ENCODE results near the gene PTPRE. TPM values are rescaled to one million over a fixed set of nuclear protein-coding genes. Genes with fewer than 3 reads are reported as not detected.

Gene PTPRE
- total RNA-seq, 1 donor from 2014 or later = 0.21 TPM

DNA sequence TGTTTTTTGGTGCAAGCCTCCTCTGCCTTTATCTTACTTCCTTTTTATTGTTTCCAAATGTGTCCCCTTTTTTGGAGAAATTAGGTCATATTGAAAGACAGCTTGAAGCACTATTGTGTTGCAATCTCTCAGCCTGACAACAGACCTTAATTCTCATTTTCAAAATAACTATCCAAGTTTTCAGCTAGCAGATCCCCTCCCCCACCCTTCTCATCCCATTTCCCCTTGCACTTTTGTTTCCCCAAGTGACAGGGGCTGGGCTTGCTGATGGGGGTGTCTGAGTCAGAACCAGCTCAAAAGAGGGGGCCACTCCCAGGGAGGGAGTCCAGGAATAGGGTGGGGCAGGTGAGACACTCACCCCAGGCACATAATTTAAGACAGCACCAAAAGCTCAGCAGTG lies 144.0 kb downstream of the PTPRE start:
- no peaks in the 10 kb centered on the region for H3K4me1 ChIP-seq
- H3K36me3 Mint-ChIP-seq = no peaks in the 10 kb centered on the region
- H3K36me3 ChIP-seq = no peaks in the 10 kb centered on the region
- H3K27ac Mint-ChIP-seq = no peak overlapping the region
- H3K4me2 ChIP-seq = no peak overlapping the region
- no peak overlapping the region for H3K9ac ChIP-seq
- H2AFZ ChIP-seq (replicated peaks) = no peak overlapping the region
- H3K4me3 Mint-ChIP-seq = no peak overlapping the region
- no peaks in the 10 kb centered on the region for H3K4me1 Mint-ChIP-seq
- H3K9me3 Mint-ChIP-seq = no peaks in the 10 kb centered on the region
- H3K4me3 ChIP-seq = no peak overlapping the region
- no peaks in the 10 kb centered on the region for H3K27me3 ChIP-seq
- no peaks in the 10 kb centered on the region for H3K9me3 ChIP-seq (ENCODE audit: low read depth)
- no peak overlapping the region for H3K27ac ChIP-seq
- TF ChIP-seq EZH2phosphoT487 (IDR thresholded peaks at IDR 0.05) = no peak
- no peak for TF ChIP-seq EZH2 (IDR thresholded peaks at IDR 0.05)
- TF ChIP-seq, protein P1, sequence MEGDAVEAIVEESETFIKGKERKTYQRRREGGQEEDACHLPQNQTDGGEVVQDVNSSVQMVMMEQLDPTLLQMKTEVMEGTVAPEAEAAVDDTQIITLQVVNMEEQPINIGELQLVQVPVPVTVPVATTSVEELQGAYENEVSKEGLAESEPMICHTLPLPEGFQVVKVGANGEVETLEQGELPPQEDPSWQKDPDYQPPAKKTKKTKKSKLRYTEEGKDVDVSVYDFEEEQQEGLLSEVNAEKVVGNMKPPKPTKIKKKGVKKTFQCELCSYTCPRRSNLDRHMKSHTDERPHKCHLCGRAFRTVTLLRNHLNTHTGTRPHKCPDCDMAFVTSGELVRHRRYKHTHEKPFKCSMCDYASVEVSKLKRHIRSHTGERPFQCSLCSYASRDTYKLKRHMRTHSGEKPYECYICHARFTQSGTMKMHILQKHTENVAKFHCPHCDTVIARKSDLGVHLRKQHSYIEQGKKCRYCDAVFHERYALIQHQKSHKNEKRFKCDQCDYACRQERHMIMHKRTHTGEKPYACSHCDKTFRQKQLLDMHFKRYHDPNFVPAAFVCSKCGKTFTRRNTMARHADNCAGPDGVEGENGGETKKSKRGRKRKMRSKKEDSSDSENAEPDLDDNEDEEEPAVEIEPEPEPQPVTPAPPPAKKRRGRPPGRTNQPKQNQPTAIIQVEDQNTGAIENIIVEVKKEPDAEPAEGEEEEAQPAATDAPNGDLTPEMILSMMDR (IDR thresholded peaks at IDR 0.05) = no peak
- H3K79me2 ChIP-seq (ENCODE audit: low read depth) = no peaks in the 10 kb centered on the region
- H4K20me1 ChIP-seq (ENCODE audit: low read depth) = no peaks in the 10 kb centered on the region
- DNase-seq (ENCODE audit: low spot score) = no peak
- no peaks in the 10 kb centered on the region for H3K27me3 Mint-ChIP-seq (ENCODE audit: insufficient read depth, low read depth)
- no peaks in the 10 kb centered on the region for H3F3A ChIP-seq (ENCODE audit: low read depth)

DNA sequence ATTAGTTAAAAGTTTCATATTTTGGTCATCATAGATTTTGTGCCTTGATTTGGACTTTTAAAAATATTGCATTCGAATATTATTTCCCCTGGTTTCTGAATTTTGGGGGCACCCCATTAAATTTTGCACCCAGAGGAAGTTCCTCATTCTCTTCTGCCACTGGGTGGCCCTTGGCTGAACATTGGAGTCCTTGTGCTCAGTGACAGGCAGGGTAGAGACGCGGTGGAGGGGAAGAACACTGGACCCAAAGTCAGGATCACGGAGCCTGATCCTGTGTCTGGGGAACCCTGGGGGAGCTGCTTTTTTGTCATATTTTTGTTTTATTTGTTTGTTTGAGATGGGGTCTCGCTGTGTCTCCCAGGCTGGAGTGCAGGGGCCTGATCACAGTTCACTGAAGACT lies 144.6 kb downstream of the PTPRE start:
- H3F3A ChIP-seq (ENCODE audit: low read depth) = no peaks in the 10 kb centered on the region
- no peak overlapping the region for H3K27ac Mint-ChIP-seq
- no peaks in the 10 kb centered on the region for H4K20me1 ChIP-seq (ENCODE audit: low read depth)
- no peak overlapping the region for H3K9ac ChIP-seq
- DNase-seq (ENCODE audit: low spot score) = no peak
- H3K9me3 ChIP-seq (ENCODE audit: low read depth) = no peaks in the 10 kb centered on the region
- H3K9me3 Mint-ChIP-seq = no peaks in the 10 kb centered on the region
- H3K27me3 Mint-ChIP-seq (ENCODE audit: insufficient read depth, low read depth) = no peaks in the 10 kb centered on the region
- no peak overlapping the region for H3K4me3 Mint-ChIP-seq
- no peak for TF ChIP-seq EZH2phosphoT487 (IDR thresholded peaks at IDR 0.05)
- TF ChIP-seq EZH2 (IDR thresholded peaks at IDR 0.05) = no peak
- TF ChIP-seq, protein P1 (IDR thresholded peaks at IDR 0.05) = no peak
- no peak overlapping the region for H3K27ac ChIP-seq
- H3K27me3 ChIP-seq = no peaks in the 10 kb centered on the region
- H2AFZ ChIP-seq (replicated peaks) = no peak overlapping the region
- H3K4me2 ChIP-seq = no peak overlapping the region
- no peaks in the 10 kb centered on the region for H3K79me2 ChIP-seq (ENCODE audit: low read depth)
- H3K4me1 Mint-ChIP-seq = no peaks in the 10 kb centered on the region
- H3K36me3 ChIP-seq = no peaks in the 10 kb centered on the region
- H3K4me3 ChIP-seq = no peak overlapping the region
- H3K4me1 ChIP-seq = no peaks in the 10 kb centered on the region
- H3K36me3 Mint-ChIP-seq = no peaks in the 10 kb centered on the region

DNA sequence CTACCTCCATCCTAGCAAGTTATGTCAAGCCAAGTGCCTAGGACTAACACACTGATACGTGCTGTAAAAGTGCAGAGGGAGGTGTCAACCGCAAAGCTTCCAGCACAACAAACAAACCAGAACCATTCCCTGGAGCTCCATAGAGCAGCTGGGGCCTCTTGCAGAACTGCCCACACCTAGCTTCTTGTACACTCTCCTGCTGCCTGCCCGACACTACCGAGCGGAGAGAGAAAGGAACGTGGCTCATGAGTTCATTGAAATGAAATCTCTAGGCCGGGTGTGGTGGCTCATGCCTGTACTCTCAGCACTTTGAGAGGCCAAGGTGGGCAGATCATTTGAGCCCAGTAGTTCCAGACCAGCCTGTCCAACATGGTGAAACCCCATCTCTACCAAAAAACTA lies 145.8 kb downstream of the PTPRE start:
- Histone ChIP-seq H4K20me1 (ENCODE audit: low read depth) (no peaks in the 10 kb centered on the region), H3K27ac (no peak overlapping the region), H3K9ac (no peak overlapping the region), H3K79me2 (ENCODE audit: low read depth) (no peaks in the 10 kb centered on the region), H3K36me3 (no peaks in the 10 kb centered on the region), H2AFZ (replicated peaks) (no peak overlapping the region), H3F3A (ENCODE audit: low read depth) (no peaks in the 10 kb centered on the region), H3K4me1 (no peaks in the 10 kb centered on the region), H3K9me3 (ENCODE audit: low read depth) (no peaks in the 10 kb centered on the region), H3K4me3 (no peak overlapping the region), H3K27me3 (no peaks in the 10 kb centered on the region), H3K4me2 (no peak overlapping the region)
- no peaks in the 10 kb centered on the region for H3K4me1 Mint-ChIP-seq
- no peak overlapping the region for H3K4me3 Mint-ChIP-seq
- TF ChIP-seq EZH2 (IDR thresholded peaks at IDR 0.05) = no peak
- TF ChIP-seq, protein P1 (IDR thresholded peaks at IDR 0.05) = no peak
- no peak for TF ChIP-seq EZH2phosphoT487 (IDR thresholded peaks at IDR 0.05)
- no peaks in the 10 kb centered on the region for H3K9me3 Mint-ChIP-seq
- no peaks in the 10 kb centered on the region for H3K27me3 Mint-ChIP-seq (ENCODE audit: insufficient read depth, low read depth)
- DNase-seq (ENCODE audit: low spot score) = no peak
- H3K36me3 Mint-ChIP-seq = no peaks in the 10 kb centered on the region
- H3K27ac Mint-ChIP-seq = no peak overlapping the region

Data from neural progenitor cell (in vitro differentiated cells).